Suprapubic skin (tissue), 4 donors: Measurements from ENCODE around the gene TXNL4A. TPM values are rescaled to one million over a fixed set of nuclear protein-coding genes. Genes with fewer than 3 reads are reported as not detected.

ENCODE experiments used
- DNase-seq, 2 donors: peaks; one replicate each; pipeline ENCODE4 v3.0.0-alpha.2; 2019; ENCODE audit warnings: low spot score in 2 of 2
- H3K27ac ChIP-seq: fragments of 200-600 bp; sonication (generic); one replicate; pipeline ENCODE4 v1.5.1; 2019
- H3K27me3 ChIP-seq: fragments of 200-600 bp; sonication (generic); one replicate; pipeline ENCODE4 v1.5.1; 2019
- H3K36me3 ChIP-seq: fragments of 200-600 bp; sonication (generic); one replicate; pipeline ENCODE4 v1.5.1; 2019
- H3K4me1 ChIP-seq: fragments of 200-600 bp; sonication (generic); one replicate; pipeline ENCODE4 v1.5.1; 2019
- H3K4me3 ChIP-seq: fragments of 200-600 bp; sonication (generic); one replicate; pipeline ENCODE4 v1.5.1; 2019; ENCODE audit warnings: mild to moderate bottlenecking
- H3K9me3 ChIP-seq: fragments of 200-600 bp; sonication (generic); one replicate; pipeline ENCODE4 v1.5.1; 2019
- EP300 ChIP-seq: sonication (generic); formaldehyde crosslinking; IDR thresholded peaks from one replicate; pipeline ENCODE4 v1.6.1; 2017; ENCODE audit warnings: antibody characterized with exemption
- POLR2A ChIP-seq, 2 donors: fragments of 450-650 bp; IDR thresholded peaks; one replicate each; pipeline ENCODE4 v1.6.1; 2017; ENCODE audit warnings: antibody characterized with exemption in 2 of 2, mild to moderate bottlenecking in 2 of 2, moderate library complexity in 2 of 2
- POLR2AphosphoS5 ChIP-seq, 3 donors: sonication (generic); formaldehyde crosslinking; IDR thresholded peaks; one replicate each; pipeline ENCODE4 v1.6.1; 2017; ENCODE audit warnings: antibody characterized with exemption in 3 of 3
- WGBS: methylation state at CpG from one replicate; pipeline ENCODE4 v1.1.5; 2018; 5-methylcytosine and 5-hydroxymethylcytosine counted together
- total RNA-seq, 4 donors: library from RNA; depleted of rRNA; stranded (reverse); fragments of >200 nt; gene quantifications; one replicate each; pipeline ENCODE4 v1.1.0, GENCODE V29; 2016
- TF ChIP-seq, protein P1 (sequence below), 2 donors: fragments of 200-600 bp in 1 of 2; fragments of 450-650 bp in 1 of 2; sonication (generic) in 1 of 2; IDR thresholded peaks; one replicate each; pipeline ENCODE4 v1.5.1; 2016 to 2019; ENCODE audit warnings: antibody characterized with exemption in 2 of 2, mild to moderate bottlenecking in 1 of 2, moderate library complexity in 1 of 2

TXNL4A gene
- total RNA-seq, 4 donors from 2014 or later, result 20.6 to 35.0 (median 24.6) TPM

GRCh38 chr18:79958981-79959380, 29.4 kb downstream of the TXNL4A start:
- no peak for TF ChIP-seq EP300
- TF ChIP-seq, protein P1, sequence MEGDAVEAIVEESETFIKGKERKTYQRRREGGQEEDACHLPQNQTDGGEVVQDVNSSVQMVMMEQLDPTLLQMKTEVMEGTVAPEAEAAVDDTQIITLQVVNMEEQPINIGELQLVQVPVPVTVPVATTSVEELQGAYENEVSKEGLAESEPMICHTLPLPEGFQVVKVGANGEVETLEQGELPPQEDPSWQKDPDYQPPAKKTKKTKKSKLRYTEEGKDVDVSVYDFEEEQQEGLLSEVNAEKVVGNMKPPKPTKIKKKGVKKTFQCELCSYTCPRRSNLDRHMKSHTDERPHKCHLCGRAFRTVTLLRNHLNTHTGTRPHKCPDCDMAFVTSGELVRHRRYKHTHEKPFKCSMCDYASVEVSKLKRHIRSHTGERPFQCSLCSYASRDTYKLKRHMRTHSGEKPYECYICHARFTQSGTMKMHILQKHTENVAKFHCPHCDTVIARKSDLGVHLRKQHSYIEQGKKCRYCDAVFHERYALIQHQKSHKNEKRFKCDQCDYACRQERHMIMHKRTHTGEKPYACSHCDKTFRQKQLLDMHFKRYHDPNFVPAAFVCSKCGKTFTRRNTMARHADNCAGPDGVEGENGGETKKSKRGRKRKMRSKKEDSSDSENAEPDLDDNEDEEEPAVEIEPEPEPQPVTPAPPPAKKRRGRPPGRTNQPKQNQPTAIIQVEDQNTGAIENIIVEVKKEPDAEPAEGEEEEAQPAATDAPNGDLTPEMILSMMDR (IDR thresholded peaks at IDR 0.05), result no peak
- no peaks in the 10 kb centered on the region for H3K9me3 ChIP-seq
- H3K27me3 ChIP-seq, result no peaks in the 10 kb centered on the region
- H3K27ac ChIP-seq, result no peak overlapping the region
- no peaks in the 10 kb centered on the region for H3K36me3 ChIP-seq
- H3K4me3 ChIP-seq, result no peak overlapping the region
- WGBS, result 97% methylated on average over 2 of the region's 2 CpGs
- peaks cover 43% of the 10 kb centered on the region for H3K4me1 ChIP-seq
- no peak for DNase-seq

GRCh38 chr18:79956276-79956675, 32.1 kb downstream of the TXNL4A start:
- TF ChIP-seq, protein P1 (IDR thresholded peaks at IDR 0.05), result no peak
- TF ChIP-seq POLR2A (IDR thresholded peaks at IDR 0.05) (no peak), POLR2AphosphoS5 (IDR thresholded peaks at IDR 0.05) (no peak), EP300 (no peak)
- no peaks in the 10 kb centered on the region for H3K9me3 ChIP-seq
- 70% methylated on average over 2 of the region's 2 CpGs for WGBS
- H3K27me3 ChIP-seq, result no peaks in the 10 kb centered on the region
- peaks cover 32% of the 10 kb centered on the region for H3K4me1 ChIP-seq
- H3K4me3 ChIP-seq, result no peak overlapping the region
- no peaks in the 10 kb centered on the region for H3K36me3 ChIP-seq
- no peak overlapping the region for H3K27ac ChIP-seq
- DNase-seq, result peak in 1 of 2 donors; percentile 49

GRCh38 chr18:79955302-79956075, 32.9 kb downstream of the TXNL4A start:
- H3K4me1 ChIP-seq, result peaks cover 27% of the 10 kb centered on the region
- TF ChIP-seq POLR2AphosphoS5 (IDR thresholded peaks at IDR 0.05) (no peak), EP300 (no peak), POLR2A (IDR thresholded peaks at IDR 0.05) (no peak)
- TF ChIP-seq, protein P1 (IDR thresholded peaks at IDR 0.05), result no peak
- H3K4me3 ChIP-seq, result no peak overlapping the region
- no peaks in the 10 kb centered on the region for H3K9me3 ChIP-seq
- peak in 1 of 2 donors; percentile 54 for DNase-seq
- no peaks in the 10 kb centered on the region for H3K36me3 ChIP-seq
- no peaks in the 10 kb centered on the region for H3K27me3 ChIP-seq
- peak overlapping the region; percentile 56 for H3K27ac ChIP-seq
- 87% methylated on average over 12 of the region's 12 CpGs for whole genome bisulfite sequencing

- no peaks in the 10 kb centered on the region for H3K36me3 ChIP-seq
- peak in 1 of 2 donors; percentile 47 for DNase-seq
- H3K27me3 ChIP-seq, result no peaks in the 10 kb centered on the region
- H3K4me1 ChIP-seq, result peaks cover 29% of the 10 kb centered on the region
- H3K27ac ChIP-seq, result peak overlapping the region; percentile 56
- WGBS, result 82% methylated on average over 5 of the region's 5 CpGs
- H3K9me3 ChIP-seq, result no peaks in the 10 kb centered on the region
- TF ChIP-seq POLR2A (IDR thresholded peaks at IDR 0.05), result no peak
- no peak for TF ChIP-seq POLR2AphosphoS5 (IDR thresholded peaks at IDR 0.05)
- TF ChIP-seq EP300, result no peak
- TF ChIP-seq, protein P1 (IDR thresholded peaks at IDR 0.05), result no peak
- H3K4me3 ChIP-seq, result no peak overlapping the region
Observed at GRCh38 chr18:79954791-79955190, 33.6 kb downstream of the TXNL4A start.

GRCh38 chr18:79953971-79954651, 34.3 kb downstream of the TXNL4A start:
- peak in 1 of 2 donors; percentile 63 for DNase-seq
- TF ChIP-seq POLR2AphosphoS5 (IDR thresholded peaks at IDR 0.05) (no peak), EP300 (no peak), POLR2A (IDR thresholded peaks at IDR 0.05) (no peak)
- TF ChIP-seq, protein P1 (IDR thresholded peaks at IDR 0.05), result no peak
- WGBS, result 68% methylated on average over 7 of the region's 10 CpGs
- no peak overlapping the region for H3K4me3 ChIP-seq
- H3K9me3 ChIP-seq, result no peaks in the 10 kb centered on the region
- no peaks in the 10 kb centered on the region for H3K36me3 ChIP-seq
- no peaks in the 10 kb centered on the region for H3K27me3 ChIP-seq
- peak overlapping the region; percentile 56 for H3K27ac ChIP-seq
- peaks cover 33% of the 10 kb centered on the region for H3K4me1 ChIP-seq
